H1 (cell line): Measurements from ENCODE around the gene FXYD3. TPM values are rescaled to one million over a fixed set of nuclear protein-coding genes. Genes with fewer than 3 reads are reported as not detected.

Experiments used
- CTCF ChIA-PET: fragments of 300-600 bp; sonication (Branson Sonifier 250); formaldehyde crosslinking; loops from one replicate; lab custom pipeline; 2021; ENCODE audit not compliant: partially characterized antibody; lab: Charles Lee
- POLR2A ChIA-PET: fragments of 300-600 bp; sonication (Branson Sonifier 250); formaldehyde crosslinking; loops from one replicate; lab custom pipeline; 2021; ENCODE audit warnings: inconsistent platforms; ENCODE audit not compliant: partially characterized antibody; lab: Charles Lee
- DNase-seq, 2 experiments: peaks; one replicate each; pipeline versions ENCODE4 v3.0.0 to v3.0.0-alpha.2; 2010 to 2022; ENCODE audit warnings: low spot score in 2 of 2, low read depth in 1 of 2, mixed read lengths in 1 of 2
- FAIRE-seq: peaks from 2 replicates; lab custom pipeline; 2011; peaks lifted over from hg19 to GRCh38; lab: Jason Lieb, UNC
- H2AFZ ChIP-seq: 2 replicates; pipeline ENCODE4 v1.8.1; 2012; ENCODE audit warnings: low read length, inconsistent platforms
- H2AK5ac ChIP-seq: 2 replicates; pipeline ENCODE4 v1.6.1; 2013; ENCODE audit warnings: low read depth, low read length
- H2BK120ac ChIP-seq: replicated peaks from 2 replicates; pipeline ENCODE3; 2013; ENCODE audit warnings: low read depth, low read length, inconsistent platforms
- H2BK12ac ChIP-seq: 2 replicates; pipeline ENCODE4 v1.6.1; 2013; ENCODE audit warnings: low read depth, low read length
- H2BK15ac ChIP-seq: 2 replicates; pipeline ENCODE4 v1.6.1; 2013; ENCODE audit warnings: low read length
- H2BK20ac ChIP-seq: 2 replicates; pipeline ENCODE4 v1.6.1; 2013; ENCODE audit warnings: low read length
- H2BK5ac ChIP-seq: 2 replicates; pipeline ENCODE4 v1.6.1; 2013; ENCODE audit warnings: low read depth, low read length
- H3K14ac ChIP-seq: 2 replicates; pipeline ENCODE4 v1.6.1; 2013; ENCODE audit warnings: inconsistent platforms; ENCODE audit not compliant: insufficient read length
- H3K18ac ChIP-seq: 2 replicates; pipeline ENCODE4 v1.6.1; 2013; ENCODE audit warnings: low read length; ENCODE audit errors: extremely low read depth
- H3K23ac ChIP-seq: 2 replicates; pipeline ENCODE4 v1.6.1; 2013; ENCODE audit warnings: inconsistent platforms; ENCODE audit not compliant: insufficient read length
- H3K23me2 ChIP-seq: 2 replicates; pipeline ENCODE4 v1.6.1; 2013; ENCODE audit warnings: low read depth, low read length
- H3K27ac ChIP-seq: 2 replicates; pipeline ENCODE4 v1.6.1; 2011; ENCODE audit warnings: low read depth, low read length, inconsistent platforms
- H3K27me3 ChIP-seq, 4 experiments: replicated peaks in 1 of 4; 1 replicate in 1 of 4; 2 replicates in 3 of 4; pipeline versions ENCODE4 v1.6.1 to v1.8.1; 2011 to 2013; ENCODE audit warnings: low read length in 3 of 4, mild to moderate bottlenecking in 3 of 4, inconsistent platforms in 2 of 4, mixed read lengths in 2 of 4, moderate library complexity in 1 of 4; ENCODE audit not compliant: control insufficient read depth in 3 of 4, insufficient read depth in 3 of 4; ENCODE audit errors: extremely low read depth in 1 of 4
- H3K36me3 ChIP-seq, 4 experiments: 2 replicates each; pipeline versions ENCODE4 v1.6.1 to v1.8.1; 2011 to 2013; ENCODE audit warnings: mild to moderate bottlenecking in 4 of 4, low read length in 3 of 4, moderate library complexity in 2 of 4, control low read depth in 1 of 4, inconsistent platforms in 1 of 4; ENCODE audit not compliant: insufficient read depth in 4 of 4, control insufficient read depth in 2 of 4
- H3K4ac ChIP-seq: replicated peaks from 2 replicates; pipeline ENCODE3; 2013; ENCODE audit warnings: low read length, low read depth, mixed read lengths, inconsistent platforms; ENCODE audit not compliant: insufficient read length
- H3K4me1 ChIP-seq, 4 experiments: replicated peaks in 1 of 4; 1 replicate in 1 of 4; 2 replicates in 3 of 4; pipeline versions ENCODE4 v1.6.1 to v1.8.1; 2011 to 2013; ENCODE audit warnings: low read length in 3 of 4, inconsistent platforms in 2 of 4, mixed read lengths in 1 of 4; ENCODE audit not compliant: insufficient read depth in 4 of 4, control insufficient read depth in 3 of 4
- H3K4me2 ChIP-seq, 2 experiments: 2 replicates each; pipeline versions ENCODE4 v1.6.1 to v1.8.1; 2011 to 2013; ENCODE audit warnings: low read depth in 2 of 2, low read length in 2 of 2, control low read depth in 1 of 2, inconsistent platforms in 1 of 2, mild to moderate bottlenecking in 1 of 2; ENCODE audit not compliant: insufficient read depth in 1 of 2
- H3K4me3 ChIP-seq, 4 experiments: fragments of 200-600, 300-600 bp in 1 of 4; sonication (generic), shearing (Covaris generic), sonication (Bioruptor Twin) in 1 of 4; 2 replicates each; pipeline versions ENCODE4 v1.5.1 to v1.8.1; 2011 to 2016; ENCODE audit warnings: low read length in 4 of 4, low read depth in 3 of 4, control low read depth in 2 of 4, inconsistent platforms in 2 of 4, mild to moderate bottlenecking in 2 of 4, mixed read lengths in 1 of 4, moderate library complexity in 1 of 4; ENCODE audit not compliant: insufficient read depth in 2 of 4; ENCODE audit errors: extremely low read depth in 1 of 4
- H3K56ac ChIP-seq: replicated peaks from 2 replicates; pipeline ENCODE3; 2013; ENCODE audit warnings: low read depth, mild to moderate bottlenecking, mixed read lengths, low read length, inconsistent platforms; ENCODE audit not compliant: insufficient read length
- H3K79me1 ChIP-seq: 2 replicates; pipeline ENCODE4 v1.6.1; 2013; ENCODE audit warnings: low read depth, low read length, control low read depth
- H3K79me2 ChIP-seq, 2 experiments: 2 replicates each; pipeline versions ENCODE4 v1.6.1 to v1.8.1; 2012 to 2013; ENCODE audit warnings: low read length in 2 of 2, mild to moderate bottlenecking in 2 of 2, inconsistent platforms in 1 of 2; ENCODE audit not compliant: insufficient read depth in 2 of 2, control insufficient read depth in 1 of 2
- H3K9ac ChIP-seq, 4 experiments: replicated peaks in 1 of 4; 1 replicate in 1 of 4; 2 replicates in 3 of 4; pipeline versions ENCODE4 v1.6.1 to v1.8.1; 2011 to 2013; ENCODE audit warnings: low read depth in 3 of 4, low read length in 3 of 4, control low read depth in 2 of 4, mild to moderate bottlenecking in 2 of 4, moderate library complexity in 2 of 4, inconsistent platforms in 1 of 4; ENCODE audit errors: extremely low read depth in 1 of 4
- H3K9me3 ChIP-seq, 2 experiments: 2 replicates each; pipeline versions ENCODE4 v1.6.1 to v1.8.1; 2012 to 2013; ENCODE audit warnings: mild to moderate bottlenecking in 2 of 2, moderate library complexity in 2 of 2, control low read depth in 1 of 2, inconsistent platforms in 1 of 2, low read depth in 1 of 2, low read length in 1 of 2, mixed read lengths in 1 of 2; ENCODE audit not compliant: insufficient read depth in 2 of 2
- H4K20me1 ChIP-seq, 2 experiments: replicated peaks in 1 of 2; 2 replicates each; pipeline versions ENCODE3 to v1.8.1; 2011 to 2013; ENCODE audit warnings: inconsistent platforms in 2 of 2, low read length in 2 of 2, mild to moderate bottlenecking in 1 of 2; ENCODE audit not compliant: insufficient read depth in 2 of 2, control insufficient read depth in 1 of 2
- H4K5ac ChIP-seq: 2 replicates; pipeline ENCODE4 v1.6.1; 2013; ENCODE audit warnings: low read length, low read depth, mixed read lengths, inconsistent platforms; ENCODE audit not compliant: insufficient read length
- H4K8ac ChIP-seq: 2 replicates; pipeline ENCODE4 v1.8.0; 2013; ENCODE audit warnings: mild to moderate bottlenecking, moderate library complexity, low read length, inconsistent platforms; ENCODE audit not compliant: insufficient read depth; ENCODE audit errors: extremely low read depth
- H4K91ac ChIP-seq: replicated peaks from 2 replicates; pipeline ENCODE3; 2013; ENCODE audit warnings: low read length, mixed read lengths, inconsistent platforms; ENCODE audit not compliant: insufficient read length
- CTCF ChIP-seq, 3 experiments: IDR thresholded peaks; 1 replicate in 2 of 3; 2 replicates in 1 of 3; pipeline versions ENCODE4 v1.5.1 to v1.6.1; 2011; ENCODE audit warnings: low read length in 3 of 3, mild to moderate bottlenecking in 3 of 3, inconsistent platforms in 2 of 3, low read depth in 1 of 3, moderate library complexity in 1 of 3; ENCODE audit not compliant: insufficient read depth in 1 of 3; ENCODE audit errors: control extremely low read depth in 1 of 3
- GTF2F1 ChIP-seq: IDR thresholded peaks from 2 replicates; pipeline ENCODE4 v1.6.1; 2012; ENCODE audit warnings: low read depth, low read length, improper control_type of control experiment, borderline replicate concordance
- KDM1A ChIP-seq: fragments of 200-600, 300-600 bp; sonication (generic); IDR thresholded peaks from 2 replicates; pipeline ENCODE4 v1.7.1; 2016; ENCODE audit warnings: mild to moderate bottlenecking, low read length, borderline replicate concordance
- KDM4A ChIP-seq: IDR thresholded peaks from one replicate; pipeline ENCODE4 v1.7.1; 2012; ENCODE audit warnings: low read depth, mild to moderate bottlenecking, moderate library complexity, low read length, inconsistent platforms; ENCODE audit not compliant: severe bottlenecking
- POLR2A ChIP-seq, 2 experiments: IDR thresholded peaks; 1 replicate in 1 of 2; 2 replicates in 1 of 2; pipeline ENCODE4 v1.6.1; 2011; ENCODE audit warnings: low read depth in 2 of 2, low read length in 2 of 2, mild to moderate bottlenecking in 2 of 2; ENCODE audit errors: control extremely low read depth in 1 of 2
- RXRA ChIP-seq: IDR thresholded peaks from 2 replicates; pipeline ENCODE4 v1.6.1; 2011; ENCODE audit warnings: low read depth, mild to moderate bottlenecking, low read length, moderate library complexity; ENCODE audit not compliant: insufficient read depth
- SIN3A ChIP-seq, 2 experiments: IDR thresholded peaks in 1 of 2; conservative IDR thresholded peaks in 1 of 2; 2 replicates each; pipeline ENCODE4 v1.6.1; 2011 to 2012; ENCODE audit warnings: low read length in 2 of 2, improper control_type of control experiment in 1 of 2, low read depth in 1 of 2, mild to moderate bottlenecking in 1 of 2
- TCF12 ChIP-seq: IDR thresholded peaks from 2 replicates; pipeline ENCODE4 v1.6.1; 2011; ENCODE audit warnings: low read depth, mild to moderate bottlenecking, low read length
- WGBS, 2 experiments: shearing (Covaris generic) in 1 of 2; methylation state at CpG; one replicate each; pipeline versions ENCODE4 v1.1.6 to v1.1.7; 2013 to 2015; ENCODE audit warnings: low lambda C conversion rate in 2 of 2, mixed read lengths in 2 of 2, inconsistent platforms in 1 of 2, low coverage in 1 of 2, missing lambda C conversion rate in 1 of 2; ENCODE audit not compliant: insufficient replicate concordance in 2 of 2, insufficient coverage in 1 of 2, insufficient read length in 1 of 2; ENCODE audit errors: extremely low coverage in 1 of 2, missing lambda C conversion rate in 1 of 2; 5-methylcytosine and 5-hydroxymethylcytosine counted together
- polyA plus RNA-seq, 7 experiments: library from polyadenylated mRNA; depleted of rRNA in 3 of 7; stranded (reverse) in 5 of 7; unstranded in 2 of 7; fragments of >200 nt in 5 of 7; fragments of 200-250 nt in 2 of 7; gene quantifications; 1 replicate in 5 of 7; 2 replicates in 1 of 7; 4 replicates in 1 of 7; pipeline versions ENCODE4 v1.2.1 to v1.2.3, GENCODE V29; 2011 to 2013; ENCODE audit warnings: missing spikeins in 2 of 7, mixed read lengths in 2 of 7
- total RNA-seq: library from RNA; stranded (reverse); fragmentation: NEBNext Ultra II Directional; extraction: Animal tissue kit (Norgen Biotek cat#: 25700); gene quantifications from 2 replicates; pipeline ENCODE4 v1.2.1, GENCODE V29; 2021

The FXYD3 gene
- total and polyA plus RNA-seq, 2 of the 8 experiments (the other 6 are each of a cell fraction or from before 2014, with no cell fraction given), result 0.33 TPM; not detected in 1

GRCh38 chr19:35144259-35144599 is 28.6 kb downstream of the FXYD3 start:
- H3K27me3 ChIP-seq, result peaks cover 0 to 15% (median 8%) of the 10 kb centered on the region in 4 experiments; a peak in 5 of 7 replicates
- H3K9ac ChIP-seq, result no peak overlapping the region
- peaks cover 20% of the 10 kb centered on the region; the same call in 1 of the 2 replicates for H3K23me2 ChIP-seq
- H4K20me1 ChIP-seq, result peaks cover 0 to 3% of the 10 kb centered on the region in 2 experiments
- H2AFZ ChIP-seq, result no peak overlapping the region
- DNase-seq (no peak), FAIRE-seq (no peak)
- WGBS, 2 experiments, result 17% methylated on average over 2 of the region's 6 CpGs; no CpG with 5 or more reads in 1 of the 2 experiments
- no peak for TF ChIP-seq TCF12
- TF ChIP-seq RXRA, result no peak
- no peak for TF ChIP-seq CTCF (IDR thresholded peaks at IDR 0.05; ENCODE audit: control extremely low read depth in 1 of 3, insufficient read depth in 1 of 3, low read depth in 1 of 3, low read length in 3 of 3)
- TF ChIP-seq GTF2F1, result no peak
- TF ChIP-seq KDM4A, result no peak
- no peak for TF ChIP-seq SIN3A (conservative IDR thresholded peaks at IDR 0.05 in 1 of 2, IDR thresholded peaks at IDR 0.05 in 1 of 2; ENCODE audit: low read depth in 1 of 2, low read length in 2 of 2)
- no peak for TF ChIP-seq POLR2A (IDR thresholded peaks at IDR 0.05; ENCODE audit: control extremely low read depth in 1 of 2, low read depth in 2 of 2, low read length in 2 of 2)
- TF ChIP-seq KDM1A, result no peak
- no peak overlapping the region; the same call in none of the 2 replicates for H2BK15ac ChIP-seq
- H2AK5ac ChIP-seq, result no peak overlapping the region
- no peaks in the 10 kb centered on the region for H3K36me3 ChIP-seq
- no peak overlapping the region for H4K8ac ChIP-seq
- CTCF ChIA-PET, result interaction anchor here (0.8 to 3.7 kb wide), 11 partner anchors 9 to 77 kb away, joined by 3 to 60 read pairs (median 3); partner anchors contain the start of genes FXYD3, FXYD5 and LGI4
- H3K18ac ChIP-seq, result peak overlapping the region; percentile 48
- H3K4me2 ChIP-seq, result peak overlapping the region; percentile 78 to 82
- H3K4ac ChIP-seq, result no peak overlapping the region
- no peak overlapping the region for H3K23ac ChIP-seq
- H2BK12ac ChIP-seq, result 0 out of 2 replicates have a peak overlapping the region, but pooled peaks have one; percentile 39
- H3K27ac ChIP-seq, result no peak overlapping the region
- no peak overlapping the region for H3K14ac ChIP-seq
- H4K91ac ChIP-seq, result no peak overlapping the region
- peaks cover 5 to 26% (median 22%) of the 10 kb centered on the region in 4 experiments for H3K4me1 ChIP-seq
- no peaks in the 10 kb centered on the region for H3K79me2 ChIP-seq
- H3K4me3 ChIP-seq, result peak overlapping the region in 1 of 4 experiments; percentile 65; a peak in 2 of 8 replicates
- H2BK20ac ChIP-seq, result peak overlapping the region; percentile 72; the same call in 1 of the 2 replicates
- H2BK5ac ChIP-seq, result no peak overlapping the region
- POLR2A ChIA-PET, result interaction anchor here (0.5 to 4.8 kb wide), 6 partner anchors 10 to 65 kb away, joined by 3 to 67 read pairs (median 4); partner anchors contain the start of gene FXYD5
- no peaks in the 10 kb centered on the region for H3K9me3 ChIP-seq
- no peak overlapping the region for H4K5ac ChIP-seq
- H3K56ac ChIP-seq, result no peak overlapping the region
- H2BK120ac ChIP-seq, result no peak overlapping the region
- no peaks in the 10 kb centered on the region; the same call in 1 of the 2 replicates for H3K79me1 ChIP-seq
